ENCODE results near the gene NPAS3.

Gene NPAS3

GRCh38 chr14:33799705-33800570, 861.3 kb downstream of the NPAS3 start:
- DNase-seq (ENCODE audit: extremely low read depth in 1 of 2, low read depth in 1 of 2), result no peak

DNA sequence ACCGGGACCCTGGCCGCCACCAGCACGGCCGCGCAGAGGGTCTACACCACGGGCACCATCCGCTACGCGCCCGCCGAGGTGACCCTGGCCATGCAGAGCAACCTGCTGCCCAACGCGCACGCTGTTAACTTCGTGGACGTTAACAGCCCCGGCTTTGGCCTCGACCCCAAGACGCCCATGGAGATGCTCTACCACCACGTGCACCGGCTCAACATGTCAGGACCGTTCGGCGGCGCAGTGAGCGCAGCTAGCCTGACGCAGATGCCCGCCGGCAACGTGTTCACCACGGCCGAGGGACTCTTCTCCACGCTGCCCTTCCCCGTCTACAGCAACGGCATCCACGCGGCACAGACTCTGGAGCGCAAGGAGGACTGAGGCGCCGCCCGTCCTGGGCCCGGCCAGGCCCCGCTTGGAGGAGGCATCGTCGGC, 862.1 kb downstream of the NPAS3 start:
- no peak for DNase-seq (ENCODE audit: extremely low read depth in 1 of 2, low read depth in 1 of 2)

GRCh38 chr14:33802737-33803136, 864.1 kb downstream of the NPAS3 start:
- DNase-seq (ENCODE audit: extremely low read depth in 1 of 2, low read depth in 1 of 2), result no peak

DNA sequence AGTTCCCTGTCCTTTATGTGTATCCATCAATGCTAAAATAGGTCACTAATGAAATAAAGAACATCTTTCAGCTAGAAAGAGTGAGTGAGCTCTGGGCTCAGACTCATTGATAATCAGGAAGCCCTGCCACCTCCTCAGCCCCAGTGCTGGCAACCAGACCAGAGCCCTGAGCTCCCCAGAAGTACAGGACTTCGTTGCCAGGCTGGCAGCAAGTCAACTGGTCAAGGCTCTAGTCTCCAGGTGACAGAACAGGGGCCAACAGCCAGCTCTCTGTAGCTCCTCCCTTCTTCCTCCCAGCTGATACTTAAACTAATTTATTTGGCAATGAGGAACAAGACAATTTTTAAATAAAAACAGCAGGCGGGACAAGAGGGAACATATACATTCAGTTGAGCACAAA, 866.9 kb downstream of the NPAS3 start:
- no peak for DNase-seq (ENCODE audit: extremely low read depth in 1 of 2, low read depth in 1 of 2)

GRCh38 chr14:33806905-33807304, 868.2 kb downstream of the NPAS3 start:
- no peak for DNase-seq (ENCODE audit: extremely low read depth in 1 of 2, low read depth in 1 of 2)

GRCh38 chr14:33808187-33808586, 869.5 kb downstream of the NPAS3 start:
- DNase-seq (ENCODE audit: extremely low read depth in 1 of 2, low read depth in 1 of 2), result no peak

DNA sequence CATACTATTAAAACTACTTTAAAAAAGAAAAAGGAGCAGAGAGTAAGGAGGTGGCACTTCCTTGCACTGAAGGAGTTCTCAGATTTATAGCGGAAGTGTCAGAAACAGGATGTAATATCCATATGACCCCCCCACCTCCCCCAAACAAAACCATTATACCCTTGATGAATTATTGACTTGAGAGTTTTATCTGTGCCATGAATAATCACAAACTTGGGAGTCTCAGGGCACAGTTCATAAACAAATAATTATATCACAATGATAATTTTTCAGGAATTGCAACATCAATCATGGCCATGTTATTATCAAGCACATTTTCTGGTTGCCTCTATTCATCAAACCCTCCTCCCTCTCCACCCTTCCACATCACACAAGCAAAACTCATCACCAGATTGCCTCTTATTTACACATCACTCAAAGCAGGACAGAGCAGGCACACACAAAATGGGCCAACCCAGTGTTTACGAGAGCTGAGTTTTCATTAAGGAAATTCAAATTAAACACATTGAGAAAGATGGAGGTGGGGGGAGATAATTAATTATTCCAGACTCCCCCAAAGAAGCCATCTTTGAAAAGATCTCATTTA, 870.8 kb downstream of the NPAS3 start:
- no peak for DNase-seq (ENCODE audit: extremely low read depth in 1 of 2, low read depth in 1 of 2)

GRCh38 chr14:33810308-33810707, 871.6 kb downstream of the NPAS3 start:
- no peak for DNase-seq (ENCODE audit: extremely low read depth in 1 of 2, low read depth in 1 of 2)

DNA sequence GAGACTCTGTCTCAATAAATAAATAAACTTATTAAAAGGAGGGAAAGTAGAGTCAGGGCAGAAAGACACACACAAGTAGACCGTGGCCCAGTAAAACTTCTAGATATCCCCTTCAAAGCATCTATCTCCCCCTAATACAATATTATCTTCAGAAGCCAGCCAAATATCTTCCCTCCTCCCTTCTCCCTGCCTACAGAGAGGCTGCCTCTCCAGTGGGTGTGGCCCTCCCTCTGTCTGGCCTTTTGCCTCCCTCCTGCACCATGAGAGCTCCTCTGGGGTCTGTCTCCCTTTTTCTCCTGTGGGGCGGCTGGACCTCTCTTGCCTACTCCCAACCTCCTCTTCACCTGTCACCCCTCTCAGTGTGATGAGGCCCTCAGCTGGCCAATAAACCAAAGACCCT, 873.0 kb downstream of the NPAS3 start:
- DNase-seq (ENCODE audit: extremely low read depth in 1 of 2, low read depth in 1 of 2), result no peak

GRCh38 chr14:33812181-33812580, 873.5 kb downstream of the NPAS3 start:
- DNase-seq (ENCODE audit: extremely low read depth in 1 of 2, low read depth in 1 of 2), result no peak

- no peak for DNase-seq (ENCODE audit: extremely low read depth in 1 of 2, low read depth in 1 of 2)
Measured at GRCh38 chr14:33812601-33813000, 873.9 kb downstream of the NPAS3 start.

GRCh38 chr14:33814010-33814409, 875.3 kb downstream of the NPAS3 start:
- DNase-seq (ENCODE audit: extremely low read depth in 1 of 2, low read depth in 1 of 2), result no peak

DNA sequence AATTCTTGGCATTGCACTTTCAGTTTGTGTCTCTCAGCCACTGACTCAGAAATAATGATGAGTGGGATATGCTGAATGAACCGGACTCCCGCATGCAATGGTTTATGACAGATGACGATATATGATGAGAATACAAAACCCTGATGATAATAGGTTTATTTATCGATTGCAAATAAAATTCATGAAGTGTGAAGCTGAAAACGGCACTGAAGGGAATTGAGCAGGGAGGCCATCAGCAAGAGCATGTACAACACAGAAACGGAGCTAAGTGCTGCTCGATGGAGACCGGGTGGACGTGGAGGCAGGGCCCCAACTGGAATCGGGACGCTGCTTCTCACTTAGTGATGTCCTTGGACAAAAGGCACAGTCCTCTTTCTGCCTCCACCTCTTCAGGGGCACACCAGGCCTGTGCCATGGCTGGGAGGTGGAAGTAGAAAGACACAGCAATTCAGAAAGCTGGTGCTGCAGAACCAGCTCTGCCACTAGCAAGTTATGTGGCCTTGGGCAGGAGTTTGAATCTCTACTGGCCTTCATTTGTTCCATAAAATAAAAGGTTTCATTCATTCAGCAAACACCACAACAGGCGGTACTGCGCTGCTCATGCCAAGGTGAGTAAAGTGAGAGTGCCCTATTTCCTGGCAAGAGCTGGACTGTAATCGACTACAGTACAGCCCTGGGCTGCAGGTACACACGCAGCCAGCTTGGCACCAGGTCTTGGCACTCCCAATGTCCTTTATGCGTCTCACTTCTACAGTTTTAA, 895.2 kb downstream of the NPAS3 start:
- no peak for DNase-seq (ENCODE audit: extremely low read depth in 1 of 2, low read depth in 1 of 2)

DNA sequence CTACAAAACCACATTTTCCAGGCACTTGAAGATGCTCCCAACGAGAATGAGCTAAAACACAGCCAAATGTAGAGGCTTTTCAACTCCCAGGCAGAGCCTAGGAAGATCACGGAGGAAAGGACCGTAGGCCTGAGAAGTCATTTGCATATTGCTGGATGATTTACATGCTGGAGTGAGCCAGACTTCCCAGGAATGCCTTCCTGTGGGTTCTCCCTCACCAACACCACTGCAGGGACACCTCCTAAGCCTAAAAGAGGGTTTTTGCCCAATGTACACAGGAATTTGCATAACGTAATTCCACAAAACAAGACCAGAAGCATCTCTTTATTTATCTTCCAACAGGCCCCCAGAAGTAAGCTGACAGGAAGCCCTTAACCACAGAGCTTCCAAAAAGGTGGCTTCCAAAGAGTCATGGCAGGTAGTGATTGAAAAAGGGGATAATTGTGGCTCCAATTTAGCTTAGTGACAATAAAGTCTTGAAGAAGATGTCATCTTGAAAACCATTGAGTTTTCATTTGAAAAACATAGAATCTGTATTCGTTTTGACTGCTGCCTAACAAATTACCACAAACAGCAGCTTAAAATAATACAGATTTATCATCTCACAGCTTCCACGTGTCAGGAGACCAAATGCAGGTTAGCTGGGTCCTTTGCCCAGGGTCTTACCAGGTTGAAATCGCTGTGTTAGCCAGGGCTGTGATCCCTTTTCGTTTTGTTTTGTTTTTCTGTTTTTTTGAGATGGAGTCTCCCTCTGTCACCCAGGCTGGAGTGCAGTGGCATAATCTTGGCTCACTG, 896.0 kb downstream of the NPAS3 start:
- DNase-seq (ENCODE audit: extremely low read depth in 1 of 2, low read depth in 1 of 2), result no peak

- no peak for DNase-seq (ENCODE audit: extremely low read depth in 1 of 2, low read depth in 1 of 2)
Measured at GRCh38 chr14:33835261-33835655, 896.6 kb downstream of the NPAS3 start.

DNA sequence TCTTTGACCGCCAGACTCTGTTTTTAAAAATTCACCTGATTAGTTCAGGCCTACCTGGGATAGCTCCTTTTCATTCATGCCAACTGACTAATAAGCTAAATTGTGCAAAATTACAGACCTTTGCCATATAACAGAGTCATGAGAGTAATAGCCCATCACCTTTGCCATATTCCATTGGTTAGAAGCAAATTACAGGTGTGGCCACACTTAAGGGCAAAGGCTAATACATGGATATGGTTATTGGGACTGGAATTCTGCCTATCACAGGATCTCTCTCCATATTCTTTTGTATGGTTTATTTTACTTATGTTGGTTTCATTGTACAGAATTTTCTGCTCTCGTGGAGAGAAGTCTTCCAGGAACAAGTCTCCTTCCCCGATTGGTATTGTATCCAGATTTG, 897.0 kb downstream of the NPAS3 start:
- no peak for DNase-seq (ENCODE audit: extremely low read depth in 1 of 2, low read depth in 1 of 2)

DNA sequence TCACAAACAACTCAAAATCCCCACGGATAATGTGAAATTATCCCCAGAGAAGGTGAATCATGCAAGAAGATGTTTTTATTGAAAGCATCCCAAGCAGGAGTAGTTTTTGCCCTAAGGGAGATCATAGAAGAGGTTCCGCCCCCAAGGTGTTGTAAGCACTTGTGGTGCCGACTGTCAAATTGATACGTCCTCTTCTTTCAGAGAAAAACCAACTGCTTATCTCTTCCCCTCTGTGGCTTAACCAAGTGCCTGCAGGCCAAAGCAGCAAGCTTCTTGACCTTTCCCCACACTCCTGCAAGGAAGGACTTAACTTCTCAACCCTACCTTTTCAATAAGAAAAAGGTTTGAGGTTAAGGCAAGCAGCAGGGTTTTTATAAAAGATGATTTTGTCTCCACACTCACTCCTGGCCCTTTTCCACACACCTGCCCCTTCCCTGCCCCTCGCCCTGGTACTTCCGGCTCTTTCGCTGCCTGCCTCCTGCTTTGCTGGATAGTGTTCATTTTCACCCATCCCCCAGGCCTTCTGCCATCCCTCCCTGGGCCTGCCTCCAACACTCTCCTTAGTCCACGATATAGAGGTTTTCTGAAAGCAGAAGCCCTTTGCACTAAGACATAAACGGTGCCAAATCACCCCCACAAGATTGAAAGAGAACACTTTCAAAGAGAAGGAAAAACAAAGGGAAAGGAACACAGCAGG, 897.7 kb downstream of the NPAS3 start:
- no peak for DNase-seq (ENCODE audit: extremely low read depth in 1 of 2, low read depth in 1 of 2)

- no peak for DNase-seq (ENCODE audit: extremely low read depth in 1 of 2, low read depth in 1 of 2)
Measured at GRCh38 chr14:33836900-33837577, 898.4 kb downstream of the NPAS3 start.

DNA sequence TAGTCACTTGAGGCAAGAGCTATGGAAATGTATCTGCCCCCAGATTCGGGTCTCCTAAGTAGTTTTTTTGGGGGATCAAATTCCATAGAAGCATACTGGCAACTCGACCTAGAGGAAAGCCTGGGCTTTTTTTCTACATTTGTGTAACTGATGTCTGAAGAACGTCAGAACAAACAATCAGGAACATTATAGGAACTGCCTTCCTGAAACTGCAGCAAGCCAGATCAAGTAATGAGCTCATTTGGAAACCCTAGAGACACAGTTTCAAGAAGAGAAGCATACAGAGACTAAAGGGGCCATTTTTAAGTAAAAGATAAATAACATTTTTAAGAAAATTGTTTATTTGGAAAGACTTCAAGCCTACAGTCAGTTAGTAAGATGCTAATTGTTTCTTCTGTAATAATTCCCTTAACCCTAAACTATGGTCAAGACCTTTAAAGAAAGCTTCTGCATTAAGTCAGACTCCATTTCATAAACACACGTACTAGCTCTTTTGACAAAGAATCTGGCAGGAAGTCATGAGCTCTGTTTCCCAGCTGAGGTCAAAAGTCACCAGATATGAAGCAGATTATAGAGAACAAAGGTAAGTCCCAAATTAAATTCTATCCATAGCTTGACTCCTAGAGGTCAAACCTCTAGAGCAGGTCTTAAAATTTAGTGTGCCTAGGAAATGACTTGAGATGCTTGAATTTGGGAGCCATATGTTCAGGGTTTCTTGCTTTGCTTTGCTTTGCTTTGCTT, 899.4 kb downstream of the NPAS3 start:
- no peak for DNase-seq (ENCODE audit: extremely low read depth in 1 of 2, low read depth in 1 of 2)
